ENCODE data around the gene CDT1. TPM values are rescaled to one million over a fixed set of nuclear protein-coding genes. Genes with fewer than 3 reads are reported as not detected.

Gene CDT1
- total and polyA plus RNA-seq, 2 donors (not counting 1 experiment from before 2014, with no cell fraction given) = 1.3 to 3.6 TPM

DNA sequence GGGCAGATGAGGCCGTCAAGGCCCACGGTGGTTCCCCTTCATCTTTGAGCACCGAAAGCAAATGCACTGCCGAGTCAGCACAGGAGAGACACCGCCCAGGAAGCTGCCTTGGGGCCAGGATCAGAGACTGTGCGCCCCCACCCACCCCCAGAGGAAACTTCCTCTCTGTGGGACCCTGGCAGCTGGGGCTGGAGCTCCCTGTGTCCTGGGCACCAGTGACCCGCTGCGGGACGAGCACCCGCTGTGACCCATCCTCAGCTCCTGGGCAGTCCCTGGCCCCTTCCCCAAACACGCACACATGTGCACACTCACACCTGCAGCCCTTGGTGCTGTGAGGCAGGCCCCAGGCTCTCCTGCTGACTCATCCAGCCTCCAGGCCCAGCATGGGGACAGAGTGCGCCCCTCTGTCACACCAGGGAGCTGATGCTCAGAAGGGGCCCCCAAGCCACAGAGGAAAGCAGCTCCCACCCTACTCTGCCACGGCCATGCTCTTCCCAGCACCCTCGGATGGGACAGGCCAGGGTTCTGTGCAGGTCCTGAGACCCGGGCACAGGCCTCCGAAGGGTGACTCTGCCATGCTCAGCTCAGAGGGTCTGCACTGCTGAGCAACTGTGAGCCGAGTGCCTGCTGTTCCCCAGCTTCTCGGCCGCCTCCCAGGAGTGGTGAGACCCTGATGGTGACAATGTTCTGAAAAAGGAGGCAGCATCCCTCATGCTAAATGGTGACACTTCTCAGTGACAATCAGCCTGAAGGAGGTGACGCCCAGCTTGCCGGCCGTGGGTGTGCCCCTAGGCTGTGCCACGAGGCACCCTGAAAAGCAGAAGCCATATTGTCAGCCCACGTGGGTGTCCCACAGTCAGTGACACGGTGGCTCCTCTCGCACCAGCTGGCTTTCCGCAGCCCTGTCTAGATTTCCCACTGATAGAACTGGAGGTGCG lies 22.2 kb upstream of the CDT1 start:
- H2AFZ ChIP-seq (ENCODE audit: low read length) = no peak overlapping the region
- H3K79me2 ChIP-seq (ENCODE audit: control insufficient read depth, insufficient read depth, low read length) = peaks cover 77% of the 10 kb centered on the region
- H3K4me3 ChIP-seq (replicated peaks in 1 of 4; ENCODE audit: control extremely low read depth in 1 of 4, insufficient read depth in 1 of 4, low read depth in 3 of 4, low read length in 4 of 4) = no peak overlapping the region
- TF ChIP-seq CTCF (conservative IDR thresholded peaks at IDR 0.05 in 1 of 2, IDR thresholded peaks at IDR 0.05 in 1 of 2; ENCODE audit: low read depth in 1 of 2, low read length in 2 of 2) (no peak), EZH2 (IDR thresholded peaks at IDR 0.05; ENCODE audit: low read length, missing control alignments) (no peak)
- peak overlapping the region; percentile 79 for H3K4me2 ChIP-seq (ENCODE audit: extremely low read depth, insufficient read depth, low read length)
- H3K9ac ChIP-seq (ENCODE audit: insufficient read depth, low read length) = no peak overlapping the region
- H3K36me3 ChIP-seq (ENCODE audit: control insufficient read depth, insufficient read depth, low read length) = peaks cover 1% of the 10 kb centered on the region
- no peaks in the 10 kb centered on the region for H3K27me3 ChIP-seq (ENCODE audit: control insufficient read depth, insufficient read depth, low read length)
- H3K9me3 ChIP-seq (ENCODE audit: control insufficient read depth, insufficient read depth, low read depth, low read length) = no peaks in the 10 kb centered on the region
- DNase-seq (ENCODE audit: low read depth in 2 of 2) = no peak
- peak overlapping the region; percentile 83 for H3K27ac ChIP-seq (ENCODE audit: insufficient read depth, low read length)
- peaks cover 37% of the 10 kb centered on the region for H3K4me1 ChIP-seq (ENCODE audit: control insufficient read depth, extremely low read depth, insufficient read depth, low read length)
- H4K20me1 ChIP-seq (ENCODE audit: control insufficient read depth, extremely low read depth, insufficient read depth, low read length) = peaks cover 1% of the 10 kb centered on the region

DNA sequence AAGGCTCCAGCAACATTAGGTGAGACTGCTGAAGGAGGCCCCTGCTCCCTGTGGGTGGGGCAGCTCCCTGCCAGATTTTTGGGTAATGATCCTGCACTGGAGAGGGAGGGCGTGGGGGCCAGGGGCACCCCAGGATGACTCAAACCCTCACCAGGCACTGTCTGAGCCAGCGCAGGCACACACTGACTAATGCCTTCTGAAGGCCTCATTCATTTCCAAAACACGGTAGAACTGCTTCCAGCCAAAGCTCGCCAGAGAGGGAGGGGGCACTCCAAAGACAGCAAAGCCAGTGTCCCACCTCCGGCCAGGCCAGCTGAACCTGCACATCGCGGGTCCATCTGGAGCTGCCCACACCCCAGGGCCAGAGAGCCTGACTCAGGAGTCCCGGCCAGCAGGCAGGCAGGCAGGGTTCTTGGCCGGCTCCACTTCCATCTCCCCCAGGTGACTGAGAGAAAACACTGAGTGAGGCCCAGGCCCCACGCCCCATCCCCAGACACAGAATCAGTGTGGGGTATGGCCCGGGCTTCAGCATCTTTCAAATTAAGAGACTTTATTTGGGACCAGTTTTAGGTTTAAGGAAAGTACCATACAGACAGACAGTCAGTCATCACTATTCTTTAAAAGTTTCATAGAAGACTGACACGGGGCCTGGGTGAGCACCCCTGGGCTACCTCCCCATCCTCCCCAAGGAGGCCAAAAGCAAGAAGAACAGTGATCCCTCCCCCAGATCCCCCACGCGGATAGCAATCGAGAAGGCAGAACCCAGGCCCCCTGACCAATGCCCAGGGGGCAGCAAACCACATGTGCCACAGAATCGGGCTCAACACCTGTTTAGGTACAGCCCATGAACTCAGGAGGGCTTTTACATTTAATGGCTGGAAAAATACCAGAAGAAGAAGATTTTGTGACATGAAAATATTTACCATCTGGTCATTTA lies 20.9 kb upstream of the CDT1 start:
- Histone ChIP-seq H3K27ac (ENCODE audit: insufficient read depth, low read length) (peak overlapping the region; percentile 83), H3K4me1 (ENCODE audit: control insufficient read depth, extremely low read depth, insufficient read depth, low read length) (peaks cover 36% of the 10 kb centered on the region), H3K9ac (ENCODE audit: insufficient read depth, low read length) (peak overlapping the region; percentile 5), H3K4me3 (replicated peaks in 1 of 4; ENCODE audit: control extremely low read depth in 1 of 4, insufficient read depth in 1 of 4, low read depth in 3 of 4, low read length in 4 of 4) (peak overlapping the region; percentile 65 to 97 (median 80)), H3K36me3 (ENCODE audit: control insufficient read depth, insufficient read depth, low read length) (peaks cover 1% of the 10 kb centered on the region), H3K9me3 (ENCODE audit: control insufficient read depth, insufficient read depth, low read depth, low read length) (no peaks in the 10 kb centered on the region), H3K4me2 (ENCODE audit: extremely low read depth, insufficient read depth, low read length) (peak overlapping the region; percentile 79), H2AFZ (ENCODE audit: low read length) (no peak overlapping the region), H3K79me2 (ENCODE audit: control insufficient read depth, insufficient read depth, low read length) (peaks cover 64% of the 10 kb centered on the region), H3K27me3 (ENCODE audit: control insufficient read depth, insufficient read depth, low read length) (no peaks in the 10 kb centered on the region), H4K20me1 (ENCODE audit: control insufficient read depth, extremely low read depth, insufficient read depth, low read length) (peaks cover 1% of the 10 kb centered on the region)
- TF ChIP-seq CTCF (conservative IDR thresholded peaks at IDR 0.05 in 1 of 2, IDR thresholded peaks at IDR 0.05 in 1 of 2; ENCODE audit: low read depth in 1 of 2, low read length in 2 of 2) (no peak), EZH2 (IDR thresholded peaks at IDR 0.05; ENCODE audit: low read length, missing control alignments) (no peak)
- peak; percentile 75 to 85 for DNase-seq (ENCODE audit: low read depth in 2 of 2)
